HUES48 (cell line): ENCODE measurements around the gene PPFIBP2.
"Not testable (repeated sequence)": the region's sequence is repeated elsewhere in the genome, so short reads cannot be mapped to it uniquely, and the experiment has no call there.

Experiments
- H3K27ac ChIP-seq: one replicate; pipeline ENCODE4 v1.7.0; 2013; ENCODE audit warnings: low read depth, low read length, inconsistent platforms
- H3K27me3 ChIP-seq: 2 replicates; pipeline ENCODE4 v1.6.1; 2013; ENCODE audit warnings: mild to moderate bottlenecking, low read length; ENCODE audit not compliant: control insufficient read depth, insufficient read depth
- H3K36me3 ChIP-seq: 2 replicates; pipeline ENCODE4 v1.6.1; 2013; ENCODE audit warnings: low read length; ENCODE audit not compliant: control insufficient read depth, insufficient read depth
- H3K4me1 ChIP-seq: 2 replicates; pipeline ENCODE4 v1.6.1; 2013; ENCODE audit warnings: mild to moderate bottlenecking, low read length; ENCODE audit not compliant: control insufficient read depth, insufficient read depth
- H3K4me3 ChIP-seq: 2 replicates; pipeline ENCODE4 v1.5.1; 2013; ENCODE audit warnings: mild to moderate bottlenecking, low read depth, low read length
- H3K9ac ChIP-seq: 2 replicates; pipeline ENCODE4 v1.6.1; 2013; ENCODE audit warnings: mild to moderate bottlenecking, low read depth, low read length, moderate library complexity
- H3K9me3 ChIP-seq: 2 replicates; pipeline ENCODE4 v1.6.1; 2013; ENCODE audit warnings: low read length; ENCODE audit not compliant: control insufficient read depth, insufficient read depth

The PPFIBP2 gene

DNA sequence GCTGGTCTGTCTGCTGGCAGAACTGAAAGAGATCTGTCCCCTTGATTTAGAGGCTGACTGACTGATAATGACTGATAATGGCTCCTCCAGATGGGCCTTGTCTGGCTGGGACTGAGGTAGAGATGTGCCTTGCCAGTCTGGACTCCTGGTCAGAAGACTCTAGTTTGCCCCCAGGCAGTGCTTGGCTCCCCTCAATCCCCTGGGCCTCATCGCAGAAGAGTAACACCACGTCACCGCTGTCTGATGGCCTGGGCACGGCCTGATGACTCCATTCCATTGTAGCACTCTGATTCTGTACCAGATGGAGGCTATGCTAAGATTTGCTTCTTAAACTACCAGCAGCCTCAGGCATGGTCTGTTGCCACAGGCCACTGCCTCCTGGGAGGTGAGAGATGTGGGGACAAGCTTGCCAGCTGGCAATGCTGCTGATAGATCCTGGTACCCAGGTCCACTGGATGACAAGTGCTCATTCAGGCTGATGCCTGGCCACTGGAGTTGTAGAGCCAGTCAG is 140.5 kb downstream of the PPFIBP2 start:
- no peaks in the 10 kb centered on the region for H3K27me3 ChIP-seq
- no peaks in the 10 kb centered on the region for H3K9me3 ChIP-seq
- H3K4me3 ChIP-seq, result no peak overlapping the region
- peaks cover 21% of the 10 kb centered on the region; the same call in 1 of the 2 replicates for H3K36me3 ChIP-seq
- no peaks in the 10 kb centered on the region for H3K4me1 ChIP-seq
- H3K9ac ChIP-seq, result no peak overlapping the region
- no peak overlapping the region for H3K27ac ChIP-seq

DNA sequence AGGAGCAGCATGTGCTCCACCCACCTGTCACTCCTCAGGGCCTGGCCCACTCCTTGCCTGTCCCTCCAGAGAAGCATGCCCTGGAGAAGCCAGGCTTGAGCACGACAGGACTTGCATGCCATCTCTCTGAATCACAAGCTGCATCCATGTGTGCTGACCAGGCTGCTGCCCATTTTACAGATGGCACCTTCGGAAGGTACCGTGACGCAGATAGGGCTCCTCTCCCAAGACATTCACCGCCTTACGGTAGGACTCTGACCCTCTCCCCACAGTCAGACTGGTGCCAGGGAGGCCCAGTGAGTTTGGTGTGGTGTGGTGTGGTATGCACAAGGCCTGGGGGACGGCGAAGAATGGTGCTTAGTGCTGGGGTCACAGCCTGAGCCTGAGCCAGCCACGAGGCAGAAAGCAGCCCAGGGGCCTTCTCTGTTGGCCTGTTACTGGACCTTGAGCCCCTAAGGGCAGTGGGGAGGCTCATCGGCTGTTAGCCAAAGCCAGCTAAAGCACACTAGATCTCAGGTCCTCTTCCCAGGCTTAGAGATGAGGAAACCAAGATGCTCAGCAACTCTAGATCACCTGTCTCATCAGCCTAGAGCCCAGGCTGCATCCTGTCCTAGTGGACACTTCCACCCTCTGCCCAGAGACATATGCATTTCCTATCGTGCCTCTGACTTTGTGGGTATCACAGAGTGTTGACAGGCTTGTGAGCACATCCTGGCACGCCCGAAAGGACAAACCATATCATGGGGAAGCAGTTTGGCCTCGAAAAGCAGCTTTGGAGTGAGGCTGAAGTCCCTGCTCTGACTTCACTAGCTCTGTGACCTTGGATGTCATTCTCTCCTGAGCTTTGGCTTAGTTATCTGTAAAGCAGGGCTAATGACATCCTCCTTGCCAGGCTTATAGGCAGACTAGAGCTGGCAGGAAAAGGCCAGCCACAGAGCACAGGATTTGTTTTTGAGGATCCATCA is 141.7 kb downstream of the PPFIBP2 start:
- Histone ChIP-seq H3K27ac (no peak overlapping the region), H3K4me1 (no peaks in the 10 kb centered on the region), H3K36me3 (peaks cover 21% of the 10 kb centered on the region; the same call in 1 of the 2 replicates), H3K27me3 (no peaks in the 10 kb centered on the region), H3K4me3 (no peak overlapping the region), H3K9ac (no peak overlapping the region), H3K9me3 (no peaks in the 10 kb centered on the region)

DNA sequence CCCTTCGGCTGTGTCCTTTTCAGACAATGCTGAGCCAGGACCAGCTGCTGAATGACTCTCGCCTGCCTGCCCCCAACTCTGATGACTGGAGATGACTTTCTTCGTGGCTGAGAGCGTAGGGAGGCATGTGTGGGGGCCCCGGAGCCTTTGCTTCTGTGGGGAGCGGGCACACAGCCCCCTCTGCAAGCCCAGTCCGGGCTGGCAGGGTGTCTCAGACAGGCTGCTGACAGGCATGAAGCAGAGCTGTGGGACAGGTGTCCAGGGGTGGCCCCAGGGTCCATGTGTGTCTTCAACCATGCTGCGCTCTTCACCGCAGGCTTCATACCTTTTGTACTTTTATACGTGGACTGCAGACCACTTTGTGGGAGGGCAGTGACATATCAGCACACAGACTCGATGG is 142.9 kb downstream of the PPFIBP2 start:
- no peak overlapping the region for H3K9ac ChIP-seq
- H3K27ac ChIP-seq, result no peak overlapping the region
- H3K27me3 ChIP-seq, result no peaks in the 10 kb centered on the region
- no peak overlapping the region for H3K4me3 ChIP-seq
- H3K9me3 ChIP-seq, result no peaks in the 10 kb centered on the region
- H3K36me3 ChIP-seq, result peaks cover 21% of the 10 kb centered on the region; the same call in 1 of the 2 replicates
- no peaks in the 10 kb centered on the region for H3K4me1 ChIP-seq

DNA sequence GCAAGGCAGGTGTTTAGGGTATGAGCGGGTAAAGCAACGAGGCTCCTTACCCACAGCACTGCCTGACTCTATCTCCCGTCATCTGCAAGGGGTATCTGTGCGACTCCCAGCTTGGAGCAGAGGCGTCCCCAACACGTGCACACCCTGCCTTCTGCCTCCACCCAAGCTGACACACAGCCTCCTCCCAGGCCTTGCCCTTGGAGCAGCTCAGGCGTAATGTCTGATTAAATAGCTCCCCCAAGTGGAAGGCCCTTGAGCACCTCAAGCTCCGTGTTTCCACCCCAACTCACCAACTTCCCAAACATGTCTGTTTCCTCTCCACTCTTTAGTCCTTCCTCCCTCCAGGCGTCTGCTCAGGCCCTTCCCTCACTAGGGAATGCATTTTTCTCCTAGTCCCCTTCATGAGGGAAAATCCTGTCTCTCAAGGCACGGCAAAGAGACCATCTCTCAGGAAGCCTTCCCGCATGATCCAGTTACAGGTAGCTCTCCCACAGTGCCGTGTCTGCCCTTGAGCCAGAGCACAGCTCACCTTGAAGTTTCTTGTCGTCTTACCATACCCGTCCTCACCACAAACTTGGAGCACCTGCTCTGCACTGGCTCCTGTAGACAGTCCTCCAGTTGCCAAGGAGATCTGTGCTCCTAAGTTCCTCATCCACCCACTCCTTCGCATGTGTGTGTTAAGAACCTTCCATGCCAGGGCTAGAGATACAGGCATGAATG is 143.7 kb downstream of the PPFIBP2 start:
- Histone ChIP-seq H3K9ac (no peak overlapping the region), H3K9me3 (no peaks in the 10 kb centered on the region), H3K36me3 (peaks cover 18% of the 10 kb centered on the region; the same call in 1 of the 2 replicates), H3K27ac (no peak overlapping the region), H3K4me3 (no peak overlapping the region), H3K4me1 (no peaks in the 10 kb centered on the region), H3K27me3 (no peaks in the 10 kb centered on the region)

DNA sequence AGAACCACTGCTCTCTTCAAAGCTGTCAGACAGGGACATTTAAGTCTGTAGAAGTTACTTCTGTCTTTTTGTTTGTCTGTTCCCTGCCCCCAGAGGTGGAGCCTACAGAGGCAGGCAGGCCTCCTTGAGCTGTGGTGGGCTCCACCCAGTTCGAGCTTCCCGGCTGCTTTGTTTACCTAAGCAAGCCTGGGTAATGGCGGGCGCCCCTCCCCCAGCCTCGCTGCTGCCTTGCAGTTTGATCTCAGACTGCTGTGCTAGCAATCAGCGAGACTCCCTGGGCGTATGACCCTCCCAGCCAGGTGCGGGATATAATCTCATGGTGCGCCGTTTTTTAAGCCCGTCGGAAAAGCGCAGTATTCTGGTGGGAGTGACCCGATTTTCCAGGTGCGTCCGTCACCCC is 149.7 kb downstream of the PPFIBP2 start:
- not testable (repeated sequence) for H3K9ac ChIP-seq, H3K4me3 ChIP-seq, H3K4me1 ChIP-seq, H3K27ac ChIP-seq, H3K27me3 ChIP-seq
- Histone ChIP-seq H3K9me3 (peaks cover 17% of the 10 kb centered on the region), H3K36me3 (peaks cover 45% of the 10 kb centered on the region)

DNA sequence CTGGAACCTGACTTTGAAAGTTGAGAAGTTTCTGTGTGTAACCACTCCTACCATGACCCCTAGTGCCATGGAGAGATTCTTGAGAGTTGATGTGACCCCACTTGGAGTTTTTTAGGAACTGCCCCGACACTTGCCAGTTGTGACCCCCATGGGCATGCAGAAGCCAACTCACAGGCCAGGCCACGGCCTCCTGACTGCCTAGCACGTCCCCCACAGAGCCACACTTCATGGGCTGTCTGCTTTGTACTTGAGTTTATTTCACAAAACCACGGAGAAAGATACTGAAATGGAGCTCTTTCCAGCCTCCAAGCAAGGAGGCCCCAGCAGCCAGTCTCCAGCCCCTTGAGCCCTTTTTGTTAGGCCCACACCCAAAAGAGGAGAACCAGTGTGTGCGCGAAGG is 151.1 kb downstream of the PPFIBP2 start:
- H3K9me3 ChIP-seq, result peaks cover 17% of the 10 kb centered on the region
- H3K36me3 ChIP-seq, result peaks cover 58% of the 10 kb centered on the region
- H3K4me3 ChIP-seq, result no peak overlapping the region
- H3K27ac ChIP-seq, result no peak overlapping the region
- no peak overlapping the region for H3K9ac ChIP-seq
- H3K4me1 ChIP-seq, result no peaks in the 10 kb centered on the region; the same call in 1 of the 2 replicates
- no peaks in the 10 kb centered on the region for H3K27me3 ChIP-seq

DNA sequence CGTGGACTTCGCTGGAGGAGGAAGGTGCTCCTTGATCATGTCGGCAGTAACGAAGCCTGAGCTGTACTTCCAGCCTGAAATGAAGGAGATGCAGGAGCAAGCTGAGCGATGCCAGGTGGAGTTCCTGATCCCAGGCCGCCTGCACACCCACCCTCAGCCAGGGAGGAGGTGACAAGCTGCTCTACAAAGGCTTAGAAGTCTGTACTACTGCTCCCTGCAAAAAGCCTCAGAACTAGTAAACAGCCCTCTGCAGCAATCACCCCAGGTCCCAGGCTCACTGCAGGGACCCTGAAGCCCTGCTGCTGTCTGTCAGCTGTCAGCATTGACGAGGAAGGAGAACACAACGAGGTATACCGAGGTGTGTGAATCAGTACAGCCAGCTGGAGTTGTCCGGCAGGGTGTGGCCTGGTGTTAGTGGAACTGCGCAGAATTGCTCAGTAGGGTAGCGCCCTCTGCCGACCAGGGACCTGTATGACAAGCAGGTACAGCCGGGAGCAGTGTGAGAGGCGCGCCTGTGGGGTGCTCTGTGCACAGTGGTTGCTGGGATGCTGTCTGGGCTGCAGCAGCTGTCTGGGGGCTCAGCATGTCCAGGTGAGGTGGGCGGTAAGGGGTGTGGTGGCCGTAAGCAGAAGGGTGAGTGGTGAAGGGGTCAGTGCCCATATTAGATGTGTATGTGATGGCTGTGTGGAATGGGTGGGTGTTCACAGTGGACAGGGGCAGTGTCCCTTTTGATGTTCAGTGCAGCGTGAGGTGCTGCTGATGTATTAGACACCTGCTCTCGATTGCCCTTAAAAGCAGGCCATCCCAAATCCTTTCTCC is 151.9 kb downstream of the PPFIBP2 start:
- no peak overlapping the region for H3K27ac ChIP-seq
- H3K27me3 ChIP-seq, result no peaks in the 10 kb centered on the region
- H3K9ac ChIP-seq, result no peak overlapping the region
- no peak overlapping the region for H3K4me3 ChIP-seq
- H3K4me1 ChIP-seq, result no peaks in the 10 kb centered on the region; the same call in 1 of the 2 replicates
- H3K9me3 ChIP-seq, result peaks cover 17% of the 10 kb centered on the region
- H3K36me3 ChIP-seq, result peaks cover 61% of the 10 kb centered on the region

DNA sequence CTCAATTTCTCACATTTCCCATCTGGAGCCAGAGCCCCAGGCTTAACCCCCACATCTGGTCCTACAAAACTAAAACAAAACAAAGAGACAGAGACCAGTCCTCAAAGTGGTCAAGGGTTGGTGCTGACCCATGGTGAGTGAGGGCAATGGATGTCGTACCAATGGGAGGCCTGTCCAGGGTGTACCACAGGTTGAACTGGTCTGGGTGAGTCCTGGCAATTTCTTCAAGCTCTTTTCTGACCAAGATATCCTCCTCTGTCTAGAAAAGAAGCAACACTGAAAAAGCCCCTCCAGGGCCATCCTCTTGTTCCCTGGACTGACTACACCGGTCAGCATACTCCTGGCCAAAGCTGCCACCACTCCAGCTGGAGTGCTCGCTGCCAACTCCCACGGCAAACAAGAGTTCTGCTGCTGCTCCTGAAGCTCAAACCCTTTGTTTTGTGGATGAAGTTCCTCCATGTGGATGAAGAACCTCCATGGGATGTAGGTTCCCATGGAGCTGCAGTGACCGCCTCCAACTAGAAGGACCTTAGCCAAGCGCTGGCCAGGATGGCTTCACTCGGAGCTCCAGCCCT is 152.6 kb downstream of the PPFIBP2 start:
- no peaks in the 10 kb centered on the region; the same call in 1 of the 2 replicates for H3K4me1 ChIP-seq
- no peak overlapping the region for H3K9ac ChIP-seq
- no peak overlapping the region for H3K4me3 ChIP-seq
- H3K36me3 ChIP-seq, result peaks cover 62% of the 10 kb centered on the region
- H3K27ac ChIP-seq, result no peak overlapping the region
- H3K9me3 ChIP-seq, result peaks cover 17% of the 10 kb centered on the region
- no peaks in the 10 kb centered on the region for H3K27me3 ChIP-seq

DNA sequence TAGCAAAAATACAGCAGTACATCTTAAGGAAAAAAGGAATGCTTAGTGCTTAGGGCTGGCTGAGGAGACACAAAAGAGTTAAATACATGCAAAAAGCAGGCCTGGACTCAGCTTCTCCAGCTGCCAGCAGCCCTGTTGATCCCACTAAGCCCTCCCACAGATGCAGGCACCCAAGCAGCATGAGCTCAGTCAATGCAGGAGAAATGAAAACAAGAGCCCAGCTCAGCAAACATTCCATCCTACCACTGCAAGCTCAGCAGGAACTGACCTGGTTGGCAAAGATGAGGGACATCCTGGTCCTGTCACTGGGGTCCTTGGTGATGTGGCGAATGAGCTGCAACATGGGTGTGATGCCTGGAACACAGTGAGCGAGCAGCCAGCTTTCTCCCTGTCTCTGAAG is 153.7 kb downstream of the PPFIBP2 start:
- H3K9me3 ChIP-seq, result peaks cover 17% of the 10 kb centered on the region
- H3K4me1 ChIP-seq, result no peaks in the 10 kb centered on the region; the same call in 1 of the 2 replicates
- H3K4me3 ChIP-seq, result no peak overlapping the region
- H3K9ac ChIP-seq, result no peak overlapping the region
- H3K36me3 ChIP-seq, result peaks cover 64% of the 10 kb centered on the region
- no peak overlapping the region for H3K27ac ChIP-seq
- H3K27me3 ChIP-seq, result no peaks in the 10 kb centered on the region

DNA sequence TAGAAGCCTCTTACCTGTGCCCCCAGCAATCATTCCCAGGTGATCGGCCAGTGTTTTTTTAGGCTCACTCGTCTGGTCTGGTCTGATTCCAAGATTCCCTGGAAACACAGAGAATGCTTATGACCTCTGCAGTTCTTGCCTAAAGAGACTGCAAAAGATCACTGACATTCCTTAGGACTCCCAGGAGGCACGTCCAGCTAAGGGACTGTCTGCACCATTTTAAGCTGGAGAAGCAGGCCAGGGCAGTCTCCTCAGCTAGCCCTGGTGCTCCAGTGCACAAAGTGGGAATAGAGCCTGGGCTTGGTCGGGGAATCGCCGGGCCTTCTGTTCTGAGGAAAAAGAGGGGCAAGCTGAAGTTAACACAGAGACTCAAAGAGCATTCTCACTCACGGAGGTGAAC is 154.7 kb downstream of the PPFIBP2 start:
- Histone ChIP-seq H3K27me3 (no peaks in the 10 kb centered on the region), H3K4me1 (no peaks in the 10 kb centered on the region; the same call in 1 of the 2 replicates), H3K27ac (peak overlapping the region; percentile 53), H3K4me3 (no peak overlapping the region), H3K9me3 (peaks cover 17% of the 10 kb centered on the region), H3K36me3 (peaks cover 64% of the 10 kb centered on the region), H3K9ac (no peak overlapping the region)
